NCI-H1436 treated with DMSO at 0.1 percent for 48 hours (cell line): ENCODE measurements around the gene B3GNT8.
"Not testable (repeated sequence)": the region's sequence is repeated elsewhere in the genome, so short reads cannot be mapped to it uniquely, and the experiment has no call there.

Experiments used
- DNase-seq: peaks from one replicate; lab custom pipeline; 2025; lab: John Stamatoyannopoulos, UW

Gene B3GNT8

GRCh38 chr19:41426952-41427646, at the start of gene B3GNT8:
Gene B3GNT8, minus strand, starts transcription at chr19:41427374. Its CDS starts 596 bp downstream, at chr19:41426778.
- no peak for DNase-seq

GRCh38 chr19:41476583-41476982, 49.4 kb upstream of the B3GNT8 start:
- DNase-seq = no peak

GRCh38 chr19:41463257-41464256, 36.4 kb upstream of the B3GNT8 start:
- DNase-seq = not testable (repeated sequence)

- DNase-seq = no peak
These were observed 35.3 kb upstream of the B3GNT8 start for GRCh38 chr19:41462497-41462896.

- DNase-seq = no peak
These were observed 30.1 kb upstream of the B3GNT8 start for GRCh38 chr19:41457241-41457640.

GRCh38 chr19:41456342-41456918, 29.3 kb upstream of the B3GNT8 start:
- no peak for DNase-seq

- no peak for DNase-seq
These were observed 28.8 kb upstream of the B3GNT8 start for GRCh38 chr19:41455936-41456335.

GRCh38 chr19:41452584-41453275, 25.6 kb upstream of the B3GNT8 start:
- DNase-seq = no peak

GRCh38 chr19:41449865-41450178, 22.6 kb upstream of the B3GNT8 start:
- DNase-seq = no peak

- no peak for DNase-seq
These were observed 22.1 kb upstream of the B3GNT8 start for GRCh38 chr19:41449079-41449864.

- no peak for DNase-seq
These were observed 20.7 kb upstream of the B3GNT8 start for GRCh38 chr19:41447732-41448332.

- no peak for DNase-seq
These were observed 18.4 kb upstream of the B3GNT8 start for GRCh38 chr19:41445575-41445974.

GRCh38 chr19:41443813-41444455, 16.8 kb upstream of the B3GNT8 start:
- DNase-seq = no peak

- DNase-seq = no peak
These were observed 15.5 kb upstream of the B3GNT8 start, which contains the start of gene ERICH4 for GRCh38 chr19:41442473-41443355. Gene ERICH4, plus strand, starts transcription at chr19:41443156. Its CDS starts 14 bp downstream, at chr19:41443170.

- no peak for DNase-seq
These were observed 14.3 kb upstream of the B3GNT8 start for GRCh38 chr19:41441321-41441945.

- DNase-seq = peak; percentile 97
These were observed 12.5 kb upstream of the B3GNT8 start, which contains the start of gene DMAC2 for GRCh38 chr19:41439441-41440222. Gene DMAC2, minus strand, starts transcription at chr19:41439912. Its CDS starts 13 bp downstream, at chr19:41439899.

GRCh38 chr19:41437944-41438574, 10.9 kb upstream of the B3GNT8 start:
- DNase-seq = no peak

GRCh38 chr19:41436674-41436951, 9.4 kb upstream of the B3GNT8 start:
- no peak for DNase-seq
